HepG2 (cell line): ENCODE data around the gene TGM2. TPM values are rescaled to one million over a fixed set of nuclear protein-coding genes. Genes with fewer than 3 reads are reported as not detected.

Source experiments
- AHR ChIP-seq: IDR thresholded peaks from 2 replicates; pipeline ENCODE4 v1.6.1; 2018; ENCODE audit warnings: missing genetic modification reagents, missing compliant biosample characterization
- ATF1 ChIP-seq: IDR thresholded peaks from 2 replicates; pipeline ENCODE4 v1.6.1; 2016; ENCODE audit warnings: mild to moderate bottlenecking, control low read depth
- CCAR2 ChIP-seq: fragments of 200-400 bp; formaldehyde crosslinking; optimal IDR thresholded peaks from 2 replicates; pipeline ENCODE3; 2018; ENCODE audit warnings: low read depth, mild to moderate bottlenecking, low read length, moderate library complexity
- GFI1 ChIP-seq: sonication (generic); formaldehyde crosslinking; IDR thresholded peaks from 2 replicates; pipeline ENCODE4 v1.5.0; 2020; ENCODE audit warnings: missing genetic modification reagents, mild to moderate bottlenecking, borderline replicate concordance
- IRF1 ChIP-seq: sonication (generic); formaldehyde crosslinking; IDR thresholded peaks from 2 replicates; pipeline ENCODE4 v1.4.0; 2020; ENCODE audit warnings: low read depth, mild to moderate bottlenecking, missing genetic modification reagents
- KDM2A ChIP-seq: sonication (generic); formaldehyde crosslinking; IDR thresholded peaks from 2 replicates; pipeline ENCODE4 v1.4.0; 2020; ENCODE audit warnings: low read depth, missing genetic modification reagents, borderline replicate concordance
- KLF15 ChIP-seq: sonication (generic); formaldehyde crosslinking; IDR thresholded peaks from 2 replicates; pipeline ENCODE4 v1.8.1; 2023; ENCODE audit warnings: borderline replicate concordance, mild to moderate bottlenecking, inconsistent platforms, missing genetic modification reagents, mixed read lengths
- MAFG ChIP-seq: sonication (generic); formaldehyde crosslinking; IDR thresholded peaks from 2 replicates; pipeline ENCODE4 v1.5.1; 2020; ENCODE audit warnings: mild to moderate bottlenecking, missing genetic modification reagents
- NFKB2 ChIP-seq: sonication (generic); formaldehyde crosslinking; IDR thresholded peaks from 2 replicates; pipeline ENCODE4 v1.4.0; 2020; ENCODE audit warnings: missing genetic modification reagents, borderline replicate concordance
- NRL ChIP-seq: sonication (generic); formaldehyde crosslinking; IDR thresholded peaks from 2 replicates; pipeline ENCODE4 v1.5.0; 2020; ENCODE audit warnings: missing genetic modification reagents, mild to moderate bottlenecking, moderate library complexity, borderline replicate concordance
- ONECUT2 ChIP-seq: sonication (generic); formaldehyde crosslinking; IDR thresholded peaks from 2 replicates; pipeline ENCODE4 v1.4.0; 2020; ENCODE audit warnings: missing genetic modification reagents
- PAF1 ChIP-seq: IDR thresholded peaks from 2 replicates; pipeline ENCODE4 v1.6.1; 2016; ENCODE audit warnings: missing genetic modification reagents, missing compliant biosample characterization
- RELA ChIP-seq: sonication (generic); formaldehyde crosslinking; IDR thresholded peaks from 2 replicates; pipeline ENCODE4 v1.4.0; 2020; ENCODE audit warnings: missing genetic modification reagents
- REPIN1 ChIP-seq: sonication (generic); formaldehyde crosslinking; IDR thresholded peaks from 2 replicates; pipeline ENCODE4 v1.8.0; 2022; ENCODE audit warnings: missing genetic modification reagents, low read depth, mild to moderate bottlenecking, borderline replicate concordance
- RNF2 ChIP-seq: fragments of 450-650 bp; conservative IDR thresholded peaks from 2 replicates; pipeline ENCODE4 v1.6.1; 2016; ENCODE audit warnings: low read depth
- SRSF4 ChIP-seq: fragments of 200-400 bp; formaldehyde crosslinking; IDR thresholded peaks from one replicate; pipeline ENCODE4 v1.6.1; 2018; ENCODE audit warnings: mild to moderate bottlenecking, low read depth, low read length, moderate library complexity; ENCODE audit not compliant: poor library complexity, severe bottlenecking
- TBX2 ChIP-seq: sonication (generic); formaldehyde crosslinking; IDR thresholded peaks from 2 replicates; pipeline ENCODE4 v1.5.0; 2020; ENCODE audit warnings: missing genetic modification reagents, mild to moderate bottlenecking, borderline replicate concordance
- TCF7 ChIP-seq: sonication (generic); IDR thresholded peaks from 2 replicates; pipeline ENCODE4 v1.6.1; 2016; ENCODE audit warnings: antibody characterized with exemption, low read depth
- ZFP36L2 ChIP-seq: sonication (generic); formaldehyde crosslinking; IDR thresholded peaks from 2 replicates; pipeline ENCODE4 v1.4.0; 2020; ENCODE audit warnings: missing genetic modification reagents
- ZKSCAN8 ChIP-seq: IDR thresholded peaks from 2 replicates; pipeline ENCODE4 v1.6.1; 2016; ENCODE audit warnings: borderline replicate concordance, missing genetic modification reagents, missing compliant biosample characterization
- ZNF557 ChIP-seq: sonication (generic); formaldehyde crosslinking; IDR thresholded peaks from 2 replicates; pipeline ENCODE4 v1.4.0; 2020; ENCODE audit warnings: missing genetic modification reagents
- ZNF747 ChIP-seq: sonication (generic); formaldehyde crosslinking; IDR thresholded peaks from 2 replicates; pipeline ENCODE4 v1.8.1; 2023; ENCODE audit warnings: missing genetic modification reagents, mild to moderate bottlenecking, borderline replicate concordance
- ZNF792 ChIP-seq: IDR thresholded peaks from 2 replicates; pipeline ENCODE4 v1.6.1; 2016
- ZNF83 ChIP-seq: sonication (generic); formaldehyde crosslinking; IDR thresholded peaks from 2 replicates; pipeline ENCODE4 v1.4.0; 2020; ENCODE audit warnings: missing genetic modification reagents, mild to moderate bottlenecking, borderline replicate concordance
- polyA plus RNA-seq, 8 experiments: library from polyadenylated mRNA; depleted of rRNA in 3 of 8; stranded (reverse) in 7 of 8; unstranded in 1 of 8; fragments of >200 nt; fragmentation: Illumina TruSeq in 4 of 8; extraction: Trizol in 4 of 8; gene quantifications; 2 replicates each; pipeline versions ENCODE4 v1.2.1 to v1.2.3, GENCODE V29; 2011 to 2016; ENCODE audit warnings: low read depth in 4 of 8, missing spikeins in 1 of 8, mixed read lengths in 1 of 8; ENCODE audit not compliant: insufficient read depth in 1 of 8
- total RNA-seq, 5 experiments: library from RNA; depleted of rRNA; stranded (reverse); fragments of >200 nt; fragmentation: Illumina TruSeq; extraction: Trizol; gene quantifications; 2 replicates each; pipeline ENCODE4 v1.2.3, GENCODE V29; 2016; ENCODE audit warnings: low read depth in 1 of 5
- TF ChIP-seq, protein P1 (sequence below): sonication (generic); formaldehyde crosslinking; IDR thresholded peaks from 2 replicates; pipeline ENCODE4 v1.4.0; 2020; ENCODE audit warnings: missing genetic modification reagents
- TF ChIP-seq, protein P2 (sequence below): IDR thresholded peaks from 2 replicates; pipeline ENCODE4 v1.6.1; 2018; ENCODE audit warnings: missing genetic modification reagents, mild to moderate bottlenecking, missing compliant biosample characterization

Gene TGM2
- total and polyA plus RNA-seq, 2 of the 13 experiments (the other 11 are each of a cell fraction or from before 2014, with no cell fraction given): 4.2 to 46.4 TPM

- TF ChIP-seq, protein P1, sequence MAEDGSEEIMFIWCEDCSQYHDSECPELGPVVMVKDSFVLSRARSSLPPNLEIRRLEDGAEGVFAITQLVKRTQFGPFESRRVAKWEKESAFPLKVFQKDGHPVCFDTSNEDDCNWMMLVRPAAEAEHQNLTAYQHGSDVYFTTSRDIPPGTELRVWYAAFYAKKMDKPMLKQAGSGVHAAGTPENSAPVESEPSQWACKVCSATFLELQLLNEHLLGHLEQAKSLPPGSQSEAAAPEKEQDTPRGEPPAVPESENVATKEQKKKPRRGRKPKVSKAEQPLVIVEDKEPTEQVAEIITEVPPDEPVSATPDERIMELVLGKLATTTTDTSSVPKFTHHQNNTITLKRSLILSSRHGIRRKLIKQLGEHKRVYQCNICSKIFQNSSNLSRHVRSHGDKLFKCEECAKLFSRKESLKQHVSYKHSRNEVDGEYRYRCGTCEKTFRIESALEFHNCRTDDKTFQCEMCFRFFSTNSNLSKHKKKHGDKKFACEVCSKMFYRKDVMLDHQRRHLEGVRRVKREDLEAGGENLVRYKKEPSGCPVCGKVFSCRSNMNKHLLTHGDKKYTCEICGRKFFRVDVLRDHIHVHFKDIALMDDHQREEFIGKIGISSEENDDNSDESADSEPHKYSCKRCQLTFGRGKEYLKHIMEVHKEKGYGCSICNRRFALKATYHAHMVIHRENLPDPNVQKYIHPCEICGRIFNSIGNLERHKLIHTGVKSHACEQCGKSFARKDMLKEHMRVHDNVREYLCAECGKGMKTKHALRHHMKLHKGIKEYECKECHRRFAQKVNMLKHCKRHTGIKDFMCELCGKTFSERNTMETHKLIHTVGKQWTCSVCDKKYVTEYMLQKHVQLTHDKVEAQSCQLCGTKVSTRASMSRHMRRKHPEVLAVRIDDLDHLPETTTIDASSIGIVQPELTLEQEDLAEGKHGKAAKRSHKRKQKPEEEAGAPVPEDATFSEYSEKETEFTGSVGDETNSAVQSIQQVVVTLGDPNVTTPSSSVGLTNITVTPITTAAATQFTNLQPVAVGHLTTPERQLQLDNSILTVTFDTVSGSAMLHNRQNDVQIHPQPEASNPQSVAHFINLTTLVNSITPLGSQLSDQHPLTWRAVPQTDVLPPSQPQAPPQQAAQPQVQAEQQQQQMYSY (CRISPR knock-in tag): no peak
- TF ChIP-seq ZFP36L2 (CRISPR knock-in tag) (no peak), ONECUT2 (CRISPR knock-in tag) (no peak), KLF15 (no peak), PAF1 (no peak), REPIN1 (no peak), SRSF4 (no peak), RELA (CRISPR knock-in tag) (no peak), KDM2A (CRISPR knock-in tag) (peak; percentile 37; the same call in 1 of the 2 replicates), ATF1 (CRISPR knock-in tag) (no peak), NRL (CRISPR knock-in tag) (no peak), ZNF747 (no peak), ZNF557 (CRISPR knock-in tag) (no peak), TBX2 (CRISPR knock-in tag) (no peak), ZKSCAN8 (CRISPR knock-in tag) (no peak), AHR (CRISPR knock-in tag) (peak; percentile 76; the same call in 1 of the 2 replicates), NFKB2 (CRISPR knock-in tag) (peak; percentile 57; the same call in 1 of the 2 replicates), CCAR2 (no peak), TCF7 (no peak), MAFG (CRISPR knock-in tag) (no peak), IRF1 (CRISPR knock-in tag) (no peak), RNF2 (no peak), ZNF83 (no peak), GFI1 (no peak), ZNF792 (no peak)
- TF ChIP-seq, protein P2, sequence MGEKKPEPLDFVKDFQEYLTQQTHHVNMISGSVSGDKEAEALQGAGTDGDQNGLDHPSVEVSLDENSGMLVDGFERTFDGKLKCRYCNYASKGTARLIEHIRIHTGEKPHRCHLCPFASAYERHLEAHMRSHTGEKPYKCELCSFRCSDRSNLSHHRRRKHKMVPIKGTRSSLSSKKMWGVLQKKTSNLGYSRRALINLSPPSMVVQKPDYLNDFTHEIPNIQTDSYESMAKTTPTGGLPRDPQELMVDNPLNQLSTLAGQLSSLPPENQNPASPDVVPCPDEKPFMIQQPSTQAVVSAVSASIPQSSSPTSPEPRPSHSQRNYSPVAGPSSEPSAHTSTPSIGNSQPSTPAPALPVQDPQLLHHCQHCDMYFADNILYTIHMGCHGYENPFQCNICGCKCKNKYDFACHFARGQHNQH (CRISPR knock-in tag): no peak
Observed at GRCh38 chr20:38173237-38174156, 8.4 kb upstream of the TGM2 start (continued).
